ACHN (cell line): Measurements from ENCODE around the gene ATAD3B.

ENCODE experiments used
- DNase-seq: peaks from one replicate; pipeline ENCODE4 v3.0.0-alpha.2; 2015
- in situ Hi-C: cut with HindIII; loops from 2 replicates; pipeline ENCODE4 v1.10.0; 2017; ENCODE audit warnings: low sequenced_read_pairs, low pct_ligation_motif_present, low pct_unique_long_range_greater_than_20kb

The ATAD3B gene

DNA sequence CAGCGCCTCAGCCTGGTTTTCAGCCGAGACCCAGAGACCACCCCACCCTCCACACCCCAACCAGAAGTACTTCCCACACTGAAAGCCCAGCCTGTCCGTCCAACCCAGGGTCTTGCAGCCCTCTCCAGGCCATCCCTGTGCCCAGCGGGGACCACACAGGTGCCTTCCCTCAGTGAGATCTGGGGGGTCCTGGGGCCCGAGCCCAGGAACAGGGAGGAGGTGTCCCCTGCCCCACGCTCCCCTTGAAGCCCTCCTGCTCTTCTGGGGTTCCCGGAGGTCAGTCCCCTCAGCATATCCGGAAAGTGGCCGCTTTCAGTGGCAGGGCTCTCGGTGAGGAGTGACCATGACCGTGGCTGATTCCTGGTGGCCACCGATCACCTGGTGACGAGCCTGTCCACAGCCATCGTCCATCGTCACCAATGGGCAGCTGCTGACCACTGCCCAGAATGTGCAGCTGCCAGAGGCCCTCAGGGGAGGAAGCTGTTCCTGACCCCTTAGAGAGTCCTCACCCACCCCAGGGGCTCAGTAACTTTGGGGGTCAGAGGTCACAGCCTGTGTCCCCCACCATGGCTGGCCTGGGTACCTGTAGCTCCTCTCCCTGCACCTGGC lies 65.5 kb downstream of the ATAD3B start:
- in situ Hi-C loops, result no loop called here
- no peak for DNase-seq

DNA sequence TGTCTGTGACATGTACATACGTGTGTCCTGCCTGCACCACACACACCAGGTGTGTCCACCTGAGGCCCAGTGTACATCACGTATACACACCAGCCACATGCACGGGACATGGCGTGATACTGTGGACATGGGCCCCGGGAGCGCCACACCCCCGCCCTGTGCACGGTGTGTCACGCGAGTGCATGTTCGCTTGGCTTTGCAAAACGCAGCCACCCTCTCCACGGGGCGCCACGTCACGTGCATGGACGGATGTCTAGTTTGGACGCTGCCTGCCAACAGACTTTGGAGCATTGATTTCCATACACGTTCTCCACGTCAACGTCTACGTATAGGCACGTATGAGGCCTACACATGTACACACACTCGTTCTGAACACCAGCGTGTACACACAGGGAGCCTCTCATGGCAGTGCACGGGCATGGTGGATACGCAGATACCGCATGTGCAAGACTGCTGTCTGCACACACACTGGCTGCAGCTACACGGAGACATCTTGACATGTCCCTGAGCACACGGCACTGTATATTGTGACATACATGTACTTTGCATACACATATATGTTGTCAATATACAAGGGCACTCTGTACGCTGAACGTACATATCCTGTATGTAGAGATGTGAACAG lies 66.2 kb downstream of the ATAD3B start:
- in situ Hi-C loops, result no loop called here
- DNase-seq, result no peak

DNA sequence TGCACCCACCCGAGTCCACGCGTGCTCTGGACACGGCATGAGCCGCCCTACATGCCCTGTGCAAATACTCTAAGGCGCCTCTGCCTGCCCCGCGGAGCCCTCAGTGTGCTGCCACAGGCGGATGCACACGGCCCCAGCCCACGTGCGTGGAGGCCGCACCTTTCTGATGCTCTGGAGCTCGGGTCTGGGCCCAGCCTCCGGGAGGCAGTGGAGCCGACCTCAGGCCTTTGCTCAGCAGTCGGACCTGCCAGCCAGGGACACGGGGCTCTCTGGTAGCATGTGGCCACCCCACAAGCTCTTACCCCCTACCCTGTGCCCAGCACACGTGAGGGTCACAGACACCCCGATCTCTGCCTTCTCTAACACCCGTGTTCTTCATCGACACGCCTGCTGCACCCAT lies 66.8 kb downstream of the ATAD3B start:
- DNase-seq, result no peak
- in situ Hi-C loops, result no loop called here

GRCh38 chr1:1538989-1539309 lies 67.4 kb downstream of the ATAD3B start:
- no peak for DNase-seq
- in situ Hi-C loops, result no loop called here

DNA sequence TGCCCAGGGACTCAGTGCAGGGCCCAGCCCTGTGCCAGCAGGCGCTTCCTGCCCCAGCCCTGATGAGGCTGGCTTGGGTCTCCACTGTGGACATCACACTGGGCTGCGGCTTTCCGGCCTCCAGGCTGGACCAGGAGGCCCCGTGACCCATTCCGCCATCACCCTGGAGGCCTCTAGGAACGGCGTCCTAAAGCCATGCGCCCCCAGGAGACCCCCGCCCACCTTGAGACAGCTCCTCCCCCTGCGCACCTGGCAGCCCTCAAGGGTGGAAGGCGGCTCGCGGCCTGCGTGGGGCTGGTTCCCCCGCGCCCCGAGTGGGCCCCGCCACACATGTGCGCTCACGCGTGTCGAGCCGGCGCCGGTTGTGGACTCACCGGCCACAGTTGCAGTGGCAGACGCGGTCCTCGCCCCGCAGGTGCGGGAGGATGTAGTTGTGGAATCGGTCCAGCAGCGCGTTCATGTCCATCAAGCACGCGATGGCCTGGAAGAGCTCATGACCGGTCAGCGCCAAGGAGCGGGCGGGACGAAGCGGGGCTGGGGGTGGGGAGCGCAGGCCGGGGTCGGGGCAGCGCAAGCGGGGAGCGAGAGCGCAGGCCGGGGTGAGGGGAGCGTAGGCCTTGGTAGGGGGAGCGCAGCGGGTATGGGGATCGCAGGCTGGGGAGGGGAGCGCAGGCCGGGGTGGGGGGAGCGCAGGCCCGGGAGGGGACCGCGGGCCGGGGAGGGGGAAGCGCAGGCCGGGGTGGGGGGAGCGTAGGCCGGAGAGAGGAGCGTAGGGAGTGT lies 67.9 kb downstream of the ATAD3B start:
- peak; percentile 46 for DNase-seq
- in situ Hi-C loops, result no loop called here

GRCh38 chr1:1540090-1540817 lies 68.7 kb downstream of the ATAD3B start, which contains the start of gene TMEM240:
Gene TMEM240, minus strand, starts transcription at chr1:1540624. Its CDS starts 278 bp downstream, at chr1:1540346.
- DNase-seq, result peak; percentile 61
- in situ Hi-C loops, result no loop called here

- in situ Hi-C loops, result no loop called here
- DNase-seq, result no peak
Measured at GRCh38 chr1:1540818-1541628, 69.5 kb downstream of the ATAD3B start.

DNA sequence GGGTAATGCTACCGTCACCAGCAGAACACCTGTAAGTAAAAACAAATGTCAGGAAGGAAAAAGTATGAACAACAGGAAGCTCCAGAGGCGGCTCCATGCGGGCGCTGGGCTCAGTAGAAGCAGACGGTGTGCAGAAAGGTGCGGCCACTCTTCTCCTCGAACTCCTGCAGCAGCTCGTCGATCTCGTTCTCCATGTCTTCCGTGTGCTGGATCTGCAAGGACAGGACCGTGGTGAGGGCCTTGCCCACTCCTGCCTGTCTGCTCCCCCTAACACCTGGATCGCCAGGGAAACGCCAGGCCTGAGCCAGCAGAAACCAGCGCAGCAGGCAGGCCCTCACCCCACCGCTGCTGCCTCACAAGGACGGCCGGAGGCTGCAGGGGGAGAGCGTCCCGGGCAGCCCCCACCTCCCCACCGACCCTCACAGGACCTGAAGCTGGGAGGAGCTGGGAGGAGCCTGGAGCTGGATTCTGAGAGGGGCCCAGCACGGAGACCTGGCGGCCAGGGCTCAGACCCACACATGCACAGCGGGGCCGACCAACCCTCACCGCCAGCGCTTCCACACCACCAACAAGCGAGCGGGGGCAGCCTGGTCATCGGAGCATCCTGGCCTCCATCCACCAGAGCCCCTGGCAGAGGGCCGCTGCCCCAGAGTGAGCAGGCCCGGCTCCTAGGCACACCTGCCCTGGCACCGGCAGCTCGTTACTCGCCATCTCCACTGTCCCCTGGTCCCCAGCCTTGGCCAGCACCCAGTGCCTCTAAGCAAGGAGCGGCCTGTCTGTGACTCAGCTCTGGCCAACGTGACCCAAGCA lies 70.6 kb downstream of the ATAD3B start:
- in situ Hi-C loops, result no loop called here

DNA sequence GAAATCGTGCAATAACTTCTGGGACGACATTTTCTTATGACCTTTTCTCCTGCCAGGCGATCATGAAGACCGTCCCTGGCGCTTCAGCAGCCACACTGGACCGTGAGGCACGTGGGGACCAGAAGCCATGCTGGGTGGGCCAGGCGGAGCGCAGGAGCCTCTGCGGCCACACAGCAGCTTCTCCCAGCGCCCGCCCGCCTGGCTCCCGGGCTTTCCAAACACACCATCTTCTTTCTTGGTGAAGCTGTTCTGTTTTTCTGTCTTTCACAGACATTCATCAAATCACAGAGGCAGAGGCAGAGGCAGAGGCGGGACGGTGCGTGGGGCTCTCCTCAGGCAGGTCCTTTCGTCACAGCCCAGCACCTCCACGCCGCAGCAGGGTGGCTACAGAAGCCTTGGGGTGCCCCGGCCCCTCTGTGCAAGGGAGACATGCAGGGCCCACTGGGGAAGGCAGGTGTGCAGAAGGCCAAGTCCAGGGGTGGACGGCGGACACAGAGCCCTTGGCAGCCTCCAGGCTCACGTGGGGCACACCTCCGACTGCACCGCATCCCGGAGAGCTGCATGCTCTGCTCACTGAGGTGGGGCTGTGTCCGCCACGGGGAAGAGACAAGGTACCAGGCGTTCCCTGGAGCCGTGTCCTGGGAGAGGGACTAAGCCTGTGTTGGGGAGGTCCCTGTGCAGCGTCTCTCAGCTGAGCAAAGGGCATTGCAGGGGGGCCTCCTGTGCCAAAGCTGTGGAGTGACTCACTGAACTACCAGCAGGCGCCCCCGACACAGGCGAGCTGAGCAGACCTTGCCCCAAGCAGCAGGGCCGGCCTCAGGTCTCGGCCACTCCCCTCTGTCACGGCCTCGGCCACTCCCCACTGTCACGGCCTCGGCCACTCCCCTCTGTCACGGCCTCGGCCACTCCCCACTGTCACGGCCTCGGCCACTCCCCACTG lies 71.5 kb downstream of the ATAD3B start:
- in situ Hi-C loops, result no loop called here
- DNase-seq, result no peak

More for the DNA sequence above, 70.6 kb downstream of the ATAD3B start:
- no peak for DNase-seq

DNA sequence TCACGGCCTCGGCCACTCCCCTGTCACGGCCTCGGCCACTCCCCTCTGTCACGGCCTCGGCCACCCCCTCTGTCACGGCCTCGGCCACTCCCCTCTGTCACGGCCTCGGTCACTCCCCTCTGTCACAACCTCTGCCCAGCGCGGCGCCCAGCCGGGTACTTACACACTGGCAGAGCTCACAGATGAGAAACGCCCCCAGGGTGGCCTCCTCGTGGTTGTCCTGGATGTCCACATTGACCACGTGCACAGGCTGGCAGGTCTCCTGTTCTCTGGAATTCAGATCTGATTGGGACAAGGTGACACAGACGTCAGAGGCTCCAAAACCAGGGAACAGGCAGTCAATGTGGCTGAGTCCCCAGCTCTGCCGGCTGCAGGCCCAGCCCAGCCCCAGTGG lies 72.1 kb downstream of the ATAD3B start:
- no peak for DNase-seq
- in situ Hi-C loops, result no loop called here

GRCh38 chr1:1544544-1544943 lies 73.0 kb downstream of the ATAD3B start:
- in situ Hi-C loops, result no loop called here
- DNase-seq, result no peak
